ENCODE results near the gene AZU1.
"Not testable (repeated sequence)": the region's sequence is repeated elsewhere in the genome, so short reads cannot be mapped to it uniquely, and the experiment has no call there.

The AZU1 gene

DNA sequence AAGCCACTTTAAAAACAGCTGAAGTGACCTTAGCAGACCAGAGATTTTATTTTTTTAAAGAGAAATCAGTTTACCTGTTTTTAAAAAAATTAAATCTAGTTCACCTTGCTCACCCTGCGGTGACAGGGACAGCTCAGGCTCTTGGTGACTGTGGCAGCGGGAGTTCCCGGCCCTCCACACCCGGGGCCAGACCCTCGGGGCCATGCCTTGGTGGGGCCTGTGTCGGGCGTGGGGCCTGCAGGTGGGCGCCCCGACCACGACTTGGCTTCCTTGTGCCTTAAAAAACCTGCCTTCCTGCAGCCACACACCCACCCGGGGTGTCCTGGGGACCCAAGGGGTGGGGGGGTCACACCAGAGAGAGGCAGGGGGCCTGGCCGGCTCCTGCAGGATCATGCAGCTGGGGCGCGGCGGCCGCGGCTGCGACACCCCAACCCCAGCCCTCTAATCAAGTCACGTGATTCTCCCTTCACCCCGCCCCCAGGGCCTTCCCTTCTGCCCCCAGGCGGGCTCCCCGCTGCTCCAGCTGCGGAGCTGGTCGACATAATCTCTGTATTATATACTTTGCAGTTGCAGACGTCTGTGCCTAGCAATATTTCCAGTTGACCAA, 16.7 kb upstream of the AZU1 start:
- DNase-seq, result no peak

DNA sequence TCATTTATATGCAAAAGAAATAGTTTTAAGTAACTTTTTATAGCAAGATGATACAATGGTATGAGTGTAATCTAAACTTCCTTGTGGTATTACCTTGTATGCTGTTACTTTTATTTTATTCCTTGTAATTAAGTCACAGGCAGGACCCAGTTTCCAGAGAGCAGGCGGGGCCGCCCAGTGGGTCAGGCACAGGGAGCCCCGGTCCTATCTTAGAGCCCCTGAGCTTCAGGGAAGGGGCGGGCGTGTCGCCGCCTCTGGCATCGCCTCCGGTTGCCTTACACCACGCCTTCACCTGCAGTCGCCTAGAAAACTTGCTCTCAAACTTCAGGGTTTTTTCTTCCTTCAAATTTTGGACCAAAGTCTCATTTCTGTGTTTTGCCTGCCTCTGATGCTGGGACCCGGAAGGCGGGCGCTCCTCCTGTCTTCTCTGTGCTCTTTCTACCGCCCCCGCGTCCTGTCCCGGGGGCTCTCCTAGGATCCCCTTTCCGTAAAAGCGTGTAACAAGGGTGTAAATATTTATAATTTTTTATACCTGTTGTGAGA, 16.1 kb upstream of the AZU1 start:
- no peak for DNase-seq

DNA sequence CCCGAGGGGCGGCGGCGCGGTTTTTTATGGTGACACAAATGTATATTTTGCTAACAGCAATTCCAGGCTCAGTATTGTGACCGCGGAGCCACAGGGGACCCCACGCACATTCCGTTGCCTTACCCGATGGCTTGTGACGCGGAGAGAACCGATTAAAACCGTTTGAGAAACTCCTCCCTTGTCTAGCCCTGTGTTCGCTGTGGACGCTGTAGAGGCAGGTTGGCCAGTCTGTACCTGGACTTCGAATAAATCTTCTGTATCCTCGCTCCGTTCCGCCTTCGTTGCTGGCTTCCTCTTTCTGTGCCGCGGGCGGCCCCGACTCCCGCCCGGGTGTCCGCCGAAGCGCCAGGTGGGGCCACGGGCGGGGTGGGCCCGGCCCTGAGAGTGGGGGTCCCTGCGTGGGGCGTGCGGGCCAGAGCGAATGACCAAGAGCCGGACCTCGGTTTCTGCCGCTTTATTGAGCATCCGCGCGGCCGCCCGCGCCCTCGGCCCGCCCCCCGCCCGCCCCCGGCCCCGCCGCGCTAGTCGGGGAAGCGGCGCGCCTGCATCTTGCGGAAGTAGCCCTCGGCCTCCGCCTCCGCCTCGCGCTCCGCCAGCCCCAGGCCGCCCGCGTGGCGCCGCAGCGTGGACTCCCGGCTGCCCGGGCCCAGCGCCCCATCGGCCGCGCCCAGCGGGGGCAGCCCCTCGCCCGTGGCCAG, 15.4 kb upstream of the AZU1 start:
- no peak for DNase-seq

DNA sequence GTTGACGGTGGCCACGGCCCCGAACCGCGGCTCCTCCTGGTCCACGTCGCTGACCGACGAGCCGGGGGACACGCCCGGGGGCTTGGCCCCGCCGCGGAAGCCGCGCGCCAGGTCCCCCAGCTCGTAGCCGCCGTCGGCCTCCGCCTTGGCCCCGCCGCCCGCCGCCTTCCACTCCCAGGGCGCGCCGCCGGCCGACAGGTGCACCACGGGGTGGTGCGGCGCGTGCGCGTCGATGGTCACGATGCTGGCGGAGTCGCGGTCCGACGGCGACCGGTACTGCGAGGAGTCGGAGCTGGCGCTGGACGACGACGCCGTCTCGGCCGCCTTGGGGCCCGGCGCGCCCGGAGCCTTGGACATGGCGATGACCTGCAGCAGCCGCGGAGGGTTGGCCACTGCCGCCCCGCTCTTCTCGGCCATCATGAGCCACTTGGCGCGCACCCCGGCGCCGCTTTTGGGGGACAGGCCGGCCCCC, 14.9 kb upstream of the AZU1 start:
- DNase-seq, result no peak

DNA sequence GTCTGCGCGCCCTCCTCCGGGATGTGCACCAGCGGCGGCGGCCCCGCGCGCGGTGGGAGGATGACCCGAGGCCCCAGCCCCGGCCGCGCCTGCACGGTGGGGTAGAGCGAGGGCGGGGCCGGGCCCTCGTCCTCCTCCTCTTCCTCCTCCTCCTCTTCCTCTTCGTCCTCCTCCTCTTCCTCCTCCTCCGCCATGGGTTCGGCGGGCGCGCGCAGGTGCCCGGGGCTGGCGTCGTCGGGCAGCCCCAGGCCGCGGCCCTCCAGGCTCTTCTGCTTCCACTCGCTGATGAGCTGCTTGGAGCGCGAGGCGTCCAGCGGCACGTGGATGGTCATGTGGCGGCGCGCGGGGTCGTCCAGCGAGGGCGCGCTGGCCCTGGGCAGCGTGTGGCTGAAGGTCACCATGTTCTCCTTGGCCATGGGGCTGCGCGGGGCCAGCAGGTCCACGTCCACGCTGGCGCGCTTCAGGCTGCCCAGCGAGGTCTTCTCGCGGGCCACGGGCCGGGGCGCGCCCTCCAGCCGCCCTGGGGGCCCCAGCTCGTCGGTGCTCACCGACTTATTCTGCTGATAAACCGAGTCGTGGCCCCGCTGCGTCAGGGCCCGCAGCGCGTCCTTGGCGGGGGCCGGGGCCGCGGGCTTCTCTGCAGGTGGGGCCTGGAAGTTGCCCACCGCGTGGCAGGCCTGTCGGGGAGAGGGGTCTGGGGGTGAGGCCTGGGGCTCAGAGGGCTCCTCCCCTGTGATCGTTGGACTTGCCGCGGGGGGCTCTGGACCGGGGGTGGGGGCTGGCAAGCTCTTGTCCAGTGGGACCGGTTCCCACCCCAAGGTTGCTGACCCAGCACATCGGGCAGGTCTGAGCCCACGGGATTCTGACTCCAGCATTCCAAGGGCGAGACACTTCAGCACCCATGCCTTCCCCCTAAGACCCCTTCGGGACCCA, 14.2 kb upstream of the AZU1 start:
- DNase-seq, result no peak

DNA sequence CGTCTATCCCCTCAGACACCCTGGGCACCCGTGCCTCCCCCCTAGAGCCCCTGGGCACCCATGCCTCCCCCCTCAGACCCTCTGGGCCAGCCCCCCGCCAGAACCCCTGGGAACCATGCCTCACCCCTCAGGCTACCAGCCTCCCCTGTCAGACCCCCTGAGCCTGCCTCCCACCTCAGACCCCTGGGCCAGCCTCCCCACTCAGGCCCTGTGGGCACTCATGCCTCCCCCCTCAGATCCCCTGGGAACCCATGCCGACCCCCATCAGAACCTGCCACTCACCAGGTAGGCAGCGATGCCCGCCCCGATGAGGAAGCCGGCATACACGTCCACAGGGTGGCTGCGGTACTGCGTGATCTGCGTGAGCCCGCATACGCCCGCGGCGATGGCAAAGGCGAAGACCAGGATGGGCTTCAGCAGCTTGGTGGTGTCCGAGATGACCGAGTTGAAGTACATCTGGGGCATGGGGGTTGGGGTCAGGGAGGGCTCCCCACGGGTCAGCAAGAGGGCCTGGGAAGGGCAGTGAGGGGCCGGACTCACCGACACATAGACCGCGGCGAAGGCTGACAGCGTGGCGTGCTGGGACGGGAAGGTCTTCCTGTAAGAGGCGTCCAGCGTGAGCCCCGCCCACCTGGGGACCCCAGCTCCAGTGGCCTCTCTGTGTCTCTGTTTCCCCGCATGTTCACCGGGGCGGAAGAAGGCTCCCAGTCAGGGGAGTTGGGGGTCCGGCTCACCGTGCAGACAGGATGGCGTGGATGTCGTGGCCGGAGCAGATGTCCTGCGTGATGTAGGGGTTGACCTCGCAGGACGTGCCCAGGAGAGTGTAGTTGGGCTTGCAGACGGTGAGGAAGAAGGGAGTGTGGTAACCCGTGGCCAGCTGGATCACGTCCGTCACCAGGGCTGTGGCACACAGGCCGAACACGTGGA, 13.2 kb upstream of the AZU1 start:
- no peak for DNase-seq

DNA sequence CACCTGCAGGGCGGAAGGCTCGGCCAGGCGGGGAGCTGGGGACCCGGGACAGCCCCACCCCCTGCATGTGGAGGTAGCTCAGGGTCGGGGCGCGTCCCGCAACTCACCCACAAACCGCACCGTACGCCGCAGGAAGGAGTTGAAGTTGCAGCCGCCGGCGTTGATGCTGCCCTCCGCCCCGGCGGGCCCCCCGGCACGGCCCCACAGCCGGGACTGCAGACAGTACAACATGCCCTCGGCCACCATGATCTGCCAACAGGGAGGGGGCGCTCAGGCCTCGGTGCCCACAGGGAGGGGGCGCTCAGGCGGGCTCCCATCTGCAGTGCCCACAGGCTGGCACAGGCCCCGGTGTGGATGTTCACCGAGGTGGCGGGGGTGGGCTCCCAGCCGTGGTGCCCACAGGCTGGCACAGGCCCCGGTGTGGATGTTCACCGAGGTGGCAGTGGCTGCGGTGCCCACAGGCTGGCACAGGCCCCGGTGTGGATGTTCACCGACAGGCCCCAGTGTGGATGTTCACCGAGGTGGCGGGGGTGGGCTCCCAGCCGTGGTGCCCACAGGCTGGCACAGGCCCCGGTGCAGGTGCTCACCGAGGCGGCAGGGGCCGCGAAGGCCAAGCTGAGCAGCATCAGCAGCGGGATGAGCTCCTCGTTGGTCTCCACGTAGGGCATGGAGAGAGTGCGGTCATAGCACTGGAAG, 12.4 kb upstream of the AZU1 start:
- no peak for DNase-seq

DNA sequence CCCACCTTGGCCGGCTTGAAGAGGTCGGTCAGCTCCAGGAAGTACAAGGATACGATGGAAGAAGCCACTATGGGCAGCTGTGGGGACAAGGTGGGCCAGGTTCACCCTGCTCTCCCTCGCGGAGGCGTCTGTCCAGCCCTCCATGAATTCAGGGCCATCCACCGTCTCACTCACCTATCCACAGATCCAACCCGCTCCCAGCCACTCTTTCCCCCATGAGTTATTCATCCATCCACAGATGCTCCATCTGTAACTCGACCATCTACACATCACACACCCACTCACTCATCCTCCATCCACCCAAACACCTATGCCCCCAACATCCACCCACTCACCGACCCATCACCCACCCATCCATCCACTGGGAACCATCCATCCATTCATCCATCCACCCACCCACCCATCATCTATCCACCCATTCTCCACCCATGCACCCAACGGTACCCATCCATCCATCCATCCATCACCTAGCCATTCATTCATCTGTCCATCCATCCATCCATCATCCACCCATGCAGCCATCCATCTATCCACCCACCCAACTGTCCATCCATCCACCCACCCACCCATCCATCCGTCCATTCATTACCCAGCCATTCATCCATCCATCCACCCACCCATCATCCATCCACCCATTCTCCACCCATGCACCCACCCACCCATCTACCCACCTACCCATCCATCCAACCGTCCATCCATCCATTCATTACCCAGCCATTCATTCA, 11.7 kb upstream of the AZU1 start:
- no peak for DNase-seq

DNA sequence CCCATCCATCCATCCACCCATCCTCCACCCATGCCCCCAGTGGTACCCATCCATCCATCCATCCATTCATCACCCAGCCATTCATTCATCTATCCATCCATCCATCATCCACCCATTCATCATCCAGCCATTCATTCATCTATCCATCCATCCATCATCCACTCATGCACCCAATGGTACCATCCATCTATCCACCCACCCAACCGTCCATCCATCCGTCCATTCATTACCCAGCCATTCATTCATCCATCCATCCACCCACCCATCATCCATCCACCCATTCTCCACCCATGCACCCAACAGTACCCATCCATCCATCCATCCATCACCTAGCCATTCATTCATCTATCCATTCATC, 11.2 kb upstream of the AZU1 start:
- DNase-seq, result no peak

DNA sequence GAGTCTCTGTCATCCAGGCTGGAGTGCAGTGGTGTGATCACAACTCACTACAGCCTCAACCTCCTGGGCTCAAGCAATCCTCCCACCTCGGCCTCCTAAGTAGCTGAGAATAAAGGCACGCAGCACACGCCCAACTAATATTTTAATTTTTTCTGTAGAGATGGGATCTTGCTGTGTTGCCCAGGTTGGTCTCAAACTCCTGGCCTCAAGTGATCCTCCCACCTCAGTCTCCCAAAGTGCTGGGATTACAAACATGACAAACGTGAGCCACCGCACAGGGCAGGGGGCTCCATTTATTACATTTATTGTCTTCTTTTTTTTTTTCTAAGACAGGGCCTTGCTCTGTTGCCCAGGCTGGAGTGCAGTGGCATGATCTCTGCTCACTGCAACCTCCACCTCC, 7.4 kb upstream of the AZU1 start:
- DNase-seq, result not testable (repeated sequence)

DNA sequence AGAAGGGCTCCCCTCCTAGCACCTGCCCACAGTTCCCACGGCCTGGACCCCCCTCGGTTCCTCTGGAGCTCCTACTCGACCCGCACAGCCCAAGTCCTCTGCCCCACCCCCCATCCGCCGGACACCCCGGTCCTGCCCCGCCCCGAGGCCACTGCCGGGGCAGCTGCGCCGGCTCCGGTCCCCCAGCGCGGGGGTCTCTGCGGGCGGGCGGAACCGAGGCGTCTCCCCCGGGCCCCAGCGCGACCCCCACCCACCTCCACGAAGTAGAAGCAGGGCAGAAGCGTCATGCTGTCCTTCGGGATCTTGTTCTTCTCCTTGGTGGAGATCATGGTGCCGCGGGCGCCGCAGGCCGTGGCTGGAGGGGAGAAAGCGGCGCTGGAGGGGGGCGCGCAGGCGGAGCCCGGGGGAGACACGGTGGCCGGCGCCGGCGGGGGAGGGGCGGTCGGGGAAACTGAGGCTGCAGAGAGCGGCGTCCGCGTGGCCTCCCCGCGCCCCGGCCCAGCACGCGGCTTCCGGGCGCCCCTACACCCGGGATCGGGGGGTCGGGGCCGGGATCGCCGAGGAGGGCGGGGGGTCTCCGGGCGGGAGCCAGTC, 6.3 kb upstream of the AZU1 start:
- no peak for DNase-seq

DNA sequence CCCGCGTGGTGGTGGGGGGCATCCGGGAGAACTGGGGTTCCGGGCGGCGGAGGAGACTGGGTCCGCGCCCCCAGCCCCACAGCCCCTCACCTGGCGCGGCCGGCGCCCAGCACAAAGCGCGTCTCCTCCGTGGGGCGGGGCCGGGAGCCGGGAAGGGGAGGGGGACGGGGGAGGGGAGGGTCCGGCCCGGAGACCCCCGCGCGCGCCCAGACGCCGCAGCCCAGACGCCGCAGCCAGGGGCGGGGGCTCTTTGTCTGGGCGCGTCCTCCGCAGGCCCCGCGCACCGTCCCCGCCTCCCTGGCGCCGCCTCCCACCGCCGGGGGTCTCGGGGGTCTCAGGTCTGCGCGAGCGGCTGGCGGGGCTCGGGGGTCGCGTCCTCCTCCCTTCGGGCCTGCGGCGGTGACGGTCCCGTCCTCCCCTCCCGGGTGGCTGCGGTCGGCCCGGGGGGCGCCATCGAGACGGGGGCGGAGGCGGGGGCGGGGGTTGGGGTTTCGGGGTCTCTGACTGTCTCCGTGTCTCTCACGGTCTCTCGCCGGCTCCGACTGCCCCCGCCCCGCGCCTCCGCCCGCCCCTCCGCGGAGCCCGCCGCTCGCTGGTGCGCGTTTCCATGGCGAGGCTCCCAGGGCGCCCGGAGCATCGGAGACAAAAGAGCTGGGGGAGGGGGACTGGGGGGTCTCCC, 5.7 kb upstream of the AZU1 start, which contains the start of gene PLPPR3:
Gene PLPPR3, minus strand, starts transcription at position 131 of the 679 bp plus-strand sequence. CDS start 396 bp downstream, outside the sequence.
- DNase-seq, result no peak

DNA sequence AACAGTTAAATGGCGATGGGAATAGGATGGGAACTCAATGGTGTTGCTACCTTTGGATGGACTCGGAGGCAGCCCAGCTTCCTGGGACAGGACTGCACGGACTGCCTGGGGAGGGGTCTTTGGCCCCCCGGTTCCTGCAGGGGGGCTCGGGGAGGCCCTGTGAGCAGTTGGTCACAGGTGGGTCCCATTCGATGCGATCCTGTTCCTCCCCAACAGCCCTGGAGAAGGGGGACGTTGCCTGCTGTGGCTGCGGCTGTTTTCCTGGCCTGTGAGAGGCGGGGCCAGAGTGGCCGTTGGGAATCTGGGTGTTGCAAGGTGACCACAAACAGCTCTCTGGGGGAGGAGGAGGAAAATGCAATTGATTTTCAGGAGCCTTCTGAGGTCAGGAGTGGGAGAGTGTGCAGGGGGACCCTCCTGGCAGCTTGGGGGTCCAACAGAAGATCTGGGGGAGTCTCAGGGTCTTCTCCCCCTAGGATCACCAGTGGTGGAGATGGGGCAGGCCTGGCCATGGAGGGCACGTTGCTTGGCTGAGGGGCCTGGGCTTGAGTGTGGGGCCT, 4.0 kb upstream of the AZU1 start:
- no peak for DNase-seq

DNA sequence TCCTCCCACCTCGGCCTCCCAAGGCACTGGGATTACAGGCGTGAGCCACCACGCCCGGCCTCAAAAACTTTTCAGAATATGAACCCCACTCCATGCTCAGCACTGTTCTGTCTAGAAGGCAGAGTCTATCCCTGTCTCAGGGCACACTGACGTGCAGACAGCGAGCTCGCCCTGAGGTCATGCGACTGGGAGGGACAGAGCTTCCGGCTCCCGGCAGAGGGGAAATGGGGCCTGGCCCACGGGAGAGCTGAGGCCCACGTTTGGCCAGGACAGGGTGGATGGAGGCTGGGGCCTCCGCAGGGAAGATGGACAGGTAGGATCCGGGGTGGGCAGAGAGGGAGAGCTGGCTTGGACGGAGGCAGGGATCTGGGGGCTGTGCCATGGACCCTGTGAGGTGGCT, 2.8 kb upstream of the AZU1 start:
- no peak for DNase-seq

DNA sequence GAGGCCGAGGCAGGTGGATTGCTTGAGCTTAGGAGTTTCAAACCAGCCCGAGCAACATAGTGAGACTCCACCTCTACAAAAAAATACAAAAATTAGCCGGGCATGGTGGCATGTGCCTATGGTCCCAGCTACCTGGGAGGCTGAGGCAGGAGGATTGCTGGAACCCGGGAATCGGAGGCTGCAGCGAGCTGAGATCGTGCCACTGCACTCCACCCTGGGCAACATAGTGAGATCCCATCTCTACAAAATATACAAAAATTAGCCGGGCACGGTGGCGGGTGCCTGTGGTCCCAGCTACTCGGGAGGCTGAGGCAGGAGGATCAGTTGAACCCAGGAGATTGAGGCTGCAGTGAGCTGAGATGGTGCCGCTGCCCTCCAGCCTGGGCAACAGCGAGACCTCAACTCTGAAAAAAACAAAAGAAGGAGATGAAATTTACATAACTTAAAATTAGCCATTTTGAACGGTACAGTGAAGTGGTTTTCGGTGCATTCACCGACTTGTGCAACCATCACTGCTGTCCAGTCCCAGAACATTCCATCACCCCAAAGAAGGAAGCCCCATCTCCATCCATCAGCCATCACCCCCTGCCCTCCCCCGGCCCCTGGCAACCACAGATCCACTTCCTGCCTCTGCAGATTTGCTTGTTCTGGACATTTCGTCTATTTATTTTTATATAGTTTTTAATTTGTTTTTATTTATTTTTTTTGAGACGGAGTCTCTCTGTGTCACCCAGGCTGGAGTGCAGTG, 1.6 kb upstream of the AZU1 start:
- DNase-seq, result no peak

DNA sequence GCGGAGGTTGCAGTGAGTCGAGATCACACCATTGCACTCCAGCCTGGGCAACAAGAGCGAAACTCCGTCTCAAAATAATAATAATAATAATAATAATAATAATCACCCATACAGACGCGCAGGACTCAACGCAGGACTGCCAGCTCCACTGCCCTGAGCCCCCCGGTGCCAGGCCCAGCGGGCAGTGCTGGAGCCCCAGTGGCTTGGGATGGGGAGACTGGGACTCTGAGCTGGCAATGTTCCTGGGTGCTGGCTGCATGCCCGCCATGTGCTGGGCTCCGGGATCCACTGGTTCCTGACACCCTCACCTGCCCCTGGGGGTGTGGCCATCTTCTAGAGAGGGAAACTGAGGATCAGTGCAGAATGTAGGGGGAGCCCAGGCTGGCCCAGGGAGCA, 325 bp upstream of the AZU1 start:
- no peak for DNase-seq

DNA sequence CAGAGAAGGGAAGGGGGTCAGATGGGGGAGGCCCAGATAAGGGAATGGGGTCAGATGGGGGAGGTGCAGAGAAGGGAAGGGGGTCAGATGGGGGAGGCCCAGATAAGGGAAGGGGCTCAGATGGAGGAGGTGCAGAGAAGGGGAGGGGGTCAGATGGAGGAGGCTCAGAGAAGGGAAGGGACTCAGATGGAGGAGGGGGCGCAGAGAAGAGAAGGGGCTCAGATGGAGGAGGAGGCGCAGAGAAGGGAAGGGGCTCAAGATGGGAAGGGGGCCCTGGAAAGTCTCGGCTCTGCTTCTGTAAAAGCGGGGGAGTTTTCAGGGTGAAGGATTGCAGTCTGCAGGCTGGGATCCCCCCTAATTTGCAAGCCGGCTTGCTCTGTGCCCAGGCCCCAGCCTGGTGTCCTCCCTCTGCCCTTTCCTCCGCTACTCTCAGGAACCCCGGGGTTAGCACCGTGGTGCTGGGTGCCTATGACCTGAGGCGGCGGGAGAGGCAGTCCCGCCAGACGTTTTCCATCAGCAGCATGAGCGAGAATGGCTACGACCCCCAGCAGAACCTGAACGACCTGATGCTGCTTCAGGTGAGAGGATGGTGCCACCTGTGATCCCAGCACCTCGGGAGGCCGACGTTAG, 1.6 kb downstream of the AZU1 start:
- DNase-seq, result no peak

Measured in CD4-positive, alpha-beta T cell treated with Interleukin-21 for 1 hour (primary cell).